Activated CD8-positive, alpha-beta memory T cell treated with anti-CD3 and anti-CD28 coated beads, Interleukin-2, amount 50 U/mL, for 1 hour (primary cell): ENCODE results near the gene RPRM.
"Not testable (repeated sequence)": the region's sequence is repeated elsewhere in the genome, so short reads cannot be mapped to it uniquely, and the experiment has no call there.

ENCODE experiments used
- DNase-seq: peaks from one replicate; pipeline ENCODE4 v3.0.0-alpha.2; 2020; ENCODE audit errors: extremely low read depth

RPRM gene

GRCh38 chr2:153455861-153456260, 22.7 kb downstream of the RPRM start:
- DNase-seq: no peak

- no peak for DNase-seq
Measured at GRCh38 chr2:153455403-153455802, 23.2 kb downstream of the RPRM start.

DNA sequence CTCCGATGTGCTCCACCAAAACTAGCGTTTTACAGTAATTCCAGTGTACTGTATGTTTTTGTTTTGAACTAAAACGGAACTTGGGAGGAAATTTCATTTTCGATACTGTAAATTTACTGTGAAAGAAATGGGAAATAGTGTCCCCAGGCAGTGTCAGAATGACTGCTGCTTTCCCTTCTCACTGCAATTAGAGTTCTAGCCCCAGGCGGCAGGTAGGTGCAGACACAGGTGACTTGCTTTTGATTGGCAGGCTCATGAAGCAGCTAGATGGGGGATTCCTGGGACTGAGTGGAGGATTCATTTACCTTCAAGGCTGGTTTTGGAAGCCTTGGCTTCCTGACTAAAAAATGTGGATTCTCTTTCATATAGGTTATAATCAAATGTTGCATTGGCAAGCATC, 27.0 kb downstream of the RPRM start:
- no peak for DNase-seq

DNA sequence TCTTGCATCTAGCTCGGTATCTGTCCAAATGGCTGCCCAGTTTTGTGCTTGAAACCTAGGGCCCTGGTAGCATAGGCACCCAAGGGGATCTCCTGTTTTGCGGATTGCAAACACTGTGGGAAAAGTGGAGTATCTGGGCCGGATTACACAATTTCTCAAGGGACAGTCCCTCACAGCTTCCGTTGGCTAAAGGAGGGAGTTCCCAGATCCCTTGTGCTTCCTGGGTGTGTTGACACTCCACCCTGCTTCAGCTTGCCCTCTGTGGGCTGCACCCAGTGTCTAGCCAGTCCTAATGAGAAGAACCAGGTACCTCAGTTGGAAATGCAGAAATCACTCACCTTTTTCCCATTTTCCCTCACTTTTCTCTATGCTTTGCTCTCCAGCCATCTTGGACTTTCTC, 35.5 kb downstream of the RPRM start:
- DNase-seq: no peak

DNA sequence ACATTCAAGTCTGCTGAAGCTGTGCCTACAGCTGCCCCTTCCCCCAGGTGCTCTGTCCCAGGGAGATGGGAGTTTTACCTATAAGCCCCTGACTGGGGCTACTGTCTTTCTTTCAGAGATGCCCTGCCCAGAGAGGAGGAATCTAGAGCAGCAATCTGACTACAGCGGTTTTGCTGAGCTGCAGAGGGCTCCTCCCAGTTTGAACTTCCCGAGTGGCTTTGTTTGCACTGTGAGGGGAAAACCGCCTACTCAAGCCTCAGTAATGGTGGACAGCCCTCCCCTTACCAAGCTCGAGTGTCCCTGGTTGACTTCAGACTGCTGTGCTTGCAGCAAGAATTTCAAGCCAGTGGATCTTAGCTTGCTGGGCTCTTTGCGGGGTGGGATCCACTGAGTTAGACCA, 35.9 kb downstream of the RPRM start:
- DNase-seq: not testable (repeated sequence)

GRCh38 chr2:153440090-153440489, 38.5 kb downstream of the RPRM start:
- DNase-seq: not testable (repeated sequence)

- DNase-seq: no peak
Measured at GRCh38 chr2:153433403-153433802, 45.2 kb downstream of the RPRM start.

GRCh38 chr2:153432381-153432780, 46.2 kb downstream of the RPRM start:
- DNase-seq: no peak

DNA sequence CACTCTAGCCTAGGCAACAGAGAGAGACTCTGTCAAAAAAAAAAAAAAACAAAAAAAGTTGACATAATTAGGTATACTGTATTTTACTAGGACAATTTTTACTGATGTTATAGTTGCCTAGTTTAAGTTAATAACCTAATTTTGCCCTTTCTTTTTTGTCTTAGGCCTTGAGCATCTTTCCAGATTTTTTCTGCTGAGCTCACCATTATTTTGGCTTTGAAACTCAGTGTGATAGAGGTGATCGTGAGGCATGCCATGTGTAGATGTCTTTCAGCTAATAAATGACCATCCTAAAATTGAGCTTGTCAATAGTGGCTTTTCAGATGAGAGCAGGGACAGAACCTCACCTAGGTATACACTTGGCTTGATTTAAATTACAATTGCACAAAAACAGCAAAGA, 47.4 kb downstream of the RPRM start:
- no peak for DNase-seq
